HG03575 (cell line): ENCODE results near the gene EIF4E1B.

ENCODE experiments used
- ATAC-seq: cut with Tn5 transposase; IDR thresholded peaks from one replicate; pipeline ENCODE4 v1.9.1; 2021; ENCODE audit not compliant: unreplicated experiment, insufficient number of reproducible peaks, low FRiP score; ENCODE audit errors: extremely low read depth

The EIF4E1B gene

GRCh38 chr5:176658007-176658599 is 27.6 kb downstream of the EIF4E1B start:
- ATAC-seq = no peak

- no peak for ATAC-seq
Measured at GRCh38 chr5:176658817-176659511, 28.5 kb downstream of the EIF4E1B start.

DNA sequence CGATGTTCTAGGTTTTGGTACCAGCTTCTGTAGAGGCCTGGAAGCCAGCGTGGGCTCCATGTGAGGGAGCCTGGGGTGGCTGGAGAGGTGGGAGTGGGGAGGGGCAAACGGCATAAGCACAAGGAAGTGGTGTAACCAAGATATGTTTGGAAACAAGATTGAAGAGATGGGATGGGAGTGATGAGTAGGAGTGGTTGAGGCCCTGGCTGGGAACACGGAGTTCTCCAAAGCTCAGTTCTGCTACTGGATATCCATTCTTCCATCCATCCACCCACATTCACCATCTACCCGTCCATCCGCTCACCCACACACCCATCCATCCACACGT is 29.0 kb downstream of the EIF4E1B start:
- no peak for ATAC-seq

DNA sequence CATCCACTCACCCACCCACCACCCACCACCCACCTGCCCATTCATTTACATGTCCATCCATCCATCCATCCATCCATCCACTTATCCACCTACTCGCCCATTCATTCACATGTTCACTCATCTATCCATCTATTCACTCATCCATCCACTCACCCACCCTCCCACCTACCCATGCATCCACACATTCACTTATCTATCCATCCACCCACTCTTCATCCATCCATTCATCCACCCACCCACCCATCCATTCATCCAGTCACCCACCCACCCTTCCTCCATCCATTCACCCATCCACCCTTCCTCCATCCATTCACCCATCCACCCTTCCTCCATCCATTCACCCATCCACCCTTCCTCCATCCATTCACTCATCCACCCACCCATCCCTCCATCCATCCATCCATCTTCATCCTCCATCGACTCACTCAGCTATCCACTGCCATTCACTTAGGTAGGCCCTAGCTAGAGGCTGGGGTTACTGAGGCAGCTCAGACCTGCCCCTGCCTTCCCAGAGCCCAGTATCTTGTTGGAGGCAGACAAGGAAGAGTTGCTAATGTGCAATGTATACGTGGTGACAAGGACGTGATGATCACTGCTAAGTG is 29.5 kb downstream of the EIF4E1B start:
- ATAC-seq = no peak

GRCh38 chr5:176660530-176660859 is 30.0 kb downstream of the EIF4E1B start:
- no peak for ATAC-seq

DNA sequence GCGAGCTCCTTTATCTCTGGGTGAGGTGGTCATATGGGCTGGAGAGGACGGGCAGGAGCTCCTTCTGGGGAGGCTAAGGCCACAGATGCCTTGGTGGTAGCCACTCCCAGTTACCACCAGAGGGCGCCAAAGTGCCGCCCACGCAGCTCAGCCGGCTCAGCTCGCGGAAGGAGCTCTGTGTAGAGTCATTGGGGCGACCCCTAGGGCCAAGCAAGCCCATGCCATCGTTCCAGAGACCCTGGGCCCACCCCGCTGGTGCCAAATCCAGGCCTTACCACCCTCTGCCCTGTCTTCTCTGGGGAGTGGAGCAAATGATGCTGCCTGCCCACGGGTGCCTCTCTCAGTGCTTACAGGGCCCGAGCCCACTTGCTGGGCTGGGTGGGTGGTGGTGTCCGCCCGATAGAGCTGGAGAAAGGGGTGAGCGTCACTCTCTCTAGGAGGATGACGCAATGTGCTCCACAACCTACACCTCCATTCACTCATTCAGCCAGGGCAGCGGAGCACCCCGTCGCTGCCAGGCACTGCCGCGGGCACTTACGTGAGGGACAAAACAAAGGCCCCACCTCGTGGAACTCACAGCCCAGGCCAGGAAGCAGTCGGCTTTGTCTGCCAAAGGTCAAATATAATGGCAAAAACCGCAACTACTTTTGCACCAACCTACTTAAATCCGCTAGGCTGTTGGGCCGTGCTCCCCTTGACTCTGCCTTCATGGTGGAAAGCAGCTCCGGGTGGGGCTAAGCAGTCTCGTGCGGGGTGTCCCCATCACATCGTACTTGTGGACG is 30.6 kb downstream of the EIF4E1B start:
- ATAC-seq = no peak

GRCh38 chr5:176661676-176662075 is 31.2 kb downstream of the EIF4E1B start:
- no peak for ATAC-seq

DNA sequence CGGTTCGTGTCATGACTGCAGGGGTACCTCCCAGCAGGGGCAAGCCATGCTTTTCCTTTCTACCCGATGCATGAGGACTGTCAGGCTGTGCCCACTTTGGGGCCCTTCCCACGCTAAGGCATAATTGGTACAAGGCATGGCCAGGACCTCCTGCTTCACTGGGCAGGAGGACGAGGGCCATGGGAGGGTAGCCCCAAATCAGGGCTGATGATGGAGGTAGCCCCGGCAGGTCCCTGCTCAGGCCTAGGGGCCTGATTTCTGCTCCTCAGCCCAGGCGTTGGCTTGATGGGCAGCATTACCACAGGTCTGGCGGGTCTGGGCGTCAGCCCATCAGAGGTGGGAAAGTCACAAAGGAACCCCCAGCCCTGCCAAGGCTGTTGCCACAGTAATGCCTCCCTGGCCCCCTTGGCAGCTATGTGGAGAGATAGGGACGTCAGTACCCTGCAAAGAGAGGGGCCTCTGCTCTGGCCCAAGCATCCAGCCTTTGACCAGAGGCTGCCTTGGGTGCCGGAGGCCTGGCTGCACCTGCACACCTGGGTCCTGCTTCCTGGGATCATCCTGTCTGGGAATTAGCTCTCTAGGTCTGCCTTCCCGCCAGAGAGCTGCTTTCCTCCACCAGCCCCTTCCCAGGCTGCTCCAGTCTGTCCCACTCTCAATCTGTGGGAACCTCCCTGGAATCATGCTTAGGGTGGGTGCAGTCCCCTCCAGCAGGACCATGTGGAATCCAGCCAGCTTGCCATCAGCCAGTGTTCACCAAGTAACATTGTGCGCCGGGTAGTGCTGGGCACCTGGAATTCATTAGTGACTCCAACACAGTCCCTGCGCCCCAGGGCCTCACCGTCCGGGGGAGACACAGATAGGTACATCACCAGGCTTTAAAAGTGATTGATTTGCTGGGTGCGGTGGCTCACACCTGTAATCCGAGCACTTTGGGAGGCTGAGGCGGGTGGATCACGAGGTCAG is 32.2 kb downstream of the EIF4E1B start:
- ATAC-seq = no peak

DNA sequence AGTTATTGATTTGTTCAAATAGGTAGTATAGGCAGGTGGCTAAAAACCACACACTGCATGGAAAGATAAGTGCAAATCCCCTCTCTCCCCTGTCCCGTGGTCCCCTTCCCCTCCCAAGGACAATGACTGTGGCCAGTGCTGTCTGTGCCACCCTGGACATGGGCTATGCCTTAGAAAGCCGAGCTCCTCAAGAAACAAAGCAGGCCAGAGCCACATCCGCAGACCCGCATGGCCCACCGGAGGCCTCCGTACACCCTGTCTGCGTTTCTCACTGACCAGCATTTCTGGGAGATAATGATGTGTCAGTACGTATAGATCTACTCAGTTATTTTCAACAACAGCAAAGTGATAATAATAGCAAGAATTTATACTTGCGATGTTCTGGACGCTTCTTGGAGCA is 33.1 kb downstream of the EIF4E1B start:
- ATAC-seq = no peak

DNA sequence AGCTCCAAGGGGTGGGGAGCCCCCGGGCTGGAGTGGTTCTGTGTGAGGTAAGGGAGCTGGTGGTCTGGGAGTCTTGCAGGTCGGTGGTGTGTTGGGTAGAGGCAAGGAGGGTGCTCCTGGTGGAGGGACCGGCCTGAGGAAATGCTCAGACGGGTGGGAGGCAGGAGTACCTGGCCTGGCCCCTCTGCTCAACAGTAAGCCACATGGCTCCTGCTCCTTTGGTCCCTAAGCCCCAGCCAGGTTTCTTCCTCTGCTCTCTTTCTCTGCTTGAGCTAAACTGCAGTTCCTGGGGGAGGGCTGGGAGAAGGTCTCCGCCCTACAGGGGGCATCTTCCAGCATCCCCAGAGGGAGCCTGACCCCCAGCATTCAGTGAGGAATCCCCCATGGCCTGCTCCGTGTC is 34.0 kb downstream of the EIF4E1B start:
- no peak for ATAC-seq

DNA sequence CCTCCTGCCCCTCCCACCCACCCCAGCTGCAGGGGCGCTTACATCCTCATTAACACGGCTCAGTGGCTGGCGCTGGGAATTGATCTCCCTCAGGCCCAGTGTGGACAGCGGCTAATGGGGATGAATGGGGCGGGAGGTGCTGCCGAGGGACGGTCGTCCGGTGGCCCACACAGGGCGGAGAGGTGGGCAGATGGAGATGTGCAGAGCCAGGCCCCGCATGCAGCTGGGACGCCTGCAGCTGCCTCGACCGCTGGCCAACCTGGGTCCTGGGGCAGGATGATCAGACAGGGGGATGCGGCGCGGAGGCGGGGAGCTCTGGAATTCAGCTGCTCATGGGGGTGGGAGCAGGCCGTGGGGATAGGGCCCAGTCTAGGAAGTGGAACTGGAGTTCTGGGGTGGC is 34.4 kb downstream of the EIF4E1B start:
- no peak for ATAC-seq

- no peak for ATAC-seq
Measured at GRCh38 chr5:176665517-176665916, 35.0 kb downstream of the EIF4E1B start.

DNA sequence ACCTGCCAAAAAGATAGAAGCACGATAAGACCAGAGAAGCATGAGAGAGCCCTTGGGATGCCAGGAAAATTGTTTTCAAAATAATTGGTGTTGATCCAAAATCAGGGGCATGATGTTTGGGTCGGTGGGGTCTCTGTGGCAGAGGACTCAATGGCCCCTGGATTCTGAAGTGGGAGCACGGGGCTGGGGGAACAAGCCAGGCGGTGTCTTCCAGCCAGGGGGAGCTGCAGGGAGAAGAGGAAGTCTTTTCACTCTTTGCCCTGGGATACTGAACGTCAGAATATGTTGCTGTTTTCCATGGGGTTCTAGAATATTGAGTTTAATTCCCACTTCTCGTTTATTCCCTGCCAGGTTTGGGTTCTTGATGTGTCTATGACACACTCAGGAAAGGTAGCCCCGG is 37.2 kb downstream of the EIF4E1B start:
- no peak for ATAC-seq

- ATAC-seq = no peak
Measured at GRCh38 chr5:176670449-176670848, 40.0 kb downstream of the EIF4E1B start.

GRCh38 chr5:176671399-176671798 is 40.9 kb downstream of the EIF4E1B start:
- no peak for ATAC-seq

- ATAC-seq = no peak
Measured at GRCh38 chr5:176671890-176672747, 41.6 kb downstream of the EIF4E1B start.

GRCh38 chr5:176673651-176674583 is 43.4 kb downstream of the EIF4E1B start:
- ATAC-seq = no peak
